ENCODE measurements around the gene NCOA4. TPM values are rescaled to one million over a fixed set of nuclear protein-coding genes. Genes with fewer than 3 reads are reported as not detected.
"Not testable (repeated sequence)": the region's sequence is repeated elsewhere in the genome, so short reads cannot be mapped to it uniquely, and the experiment has no call there.

Gene NCOA4
- total and polyA plus RNA-seq, 2 of the 4 experiments (the other 2 are of a cell fraction), result 62.2 to 188 TPM

- intact Hi-C loops (cut with micrococcal nuclease); in situ Hi-C loops (cut with MboI; ENCODE audit: low sequenced_read_pairs): not testable (repeated sequence)
- 0% methylated on average over 6 of the region's 60 CpGs; no CpG with 5 or more reads in 1 of the 2 experiments for WGBS, 2 experiments (ENCODE audit: extremely low coverage in 2 of 2, insufficient read length in 1 of 2)
Observed at GRCh38 chr10:45972106-45972812, 58.2 kb downstream of the NCOA4 start, which contains the start of gene TIMM23. TIMM23 (plus strand) TSS chr10:45972489; CDS start chr10:45972625, 136 bp downstream.

GRCh38 chr10:45971742-45972105 lies 58.7 kb downstream of the NCOA4 start:
- H3K14ac ChIP-seq (replicated peaks; ENCODE audit: low read depth, low read length); H3K9me3 ChIP-seq (ENCODE audit: control insufficient read depth, insufficient read depth, low read length); intact Hi-C loops (cut with micrococcal nuclease); POLR2A ChIA-PET (ENCODE audit: unreplicated experiment); H2BK5ac ChIP-seq (ENCODE audit: low read depth, low read length, poor library complexity, severe bottlenecking); H2BK15ac ChIP-seq (ENCODE audit: low read depth, low read length); H4K5ac ChIP-seq (ENCODE audit: low read depth, low read length); H3K56ac ChIP-seq (ENCODE audit: extremely low read depth, insufficient read depth, low read length); H4K20me1 ChIP-seq (ENCODE audit: insufficient read depth, low read length); H3K27me3 ChIP-seq (ENCODE audit: control insufficient read depth, insufficient read depth, low read length); H3K4ac ChIP-seq (ENCODE audit: low read depth, low read length); BruUV-seq (replicated peaks); H2BK120ac ChIP-seq (ENCODE audit: low read depth, low read length); CTCF ChIA-PET; dilution Hi-C loops (cut with HindIII; ENCODE audit: low sequenced_read_pairs, unreplicated experiment); H3K36me3 ChIP-seq (ENCODE audit: control insufficient read depth, insufficient read depth, low read length); H4K91ac ChIP-seq (ENCODE audit: insufficient read depth, low read depth, low read length); H3K4me1 ChIP-seq (ENCODE audit: control insufficient read depth, insufficient read depth, low read length); H2AK9ac ChIP-seq (replicated peaks; ENCODE audit: low read depth, low read length, poor library complexity); H3K23ac ChIP-seq (ENCODE audit: low read depth, low read length); H2AFZ ChIP-seq (replicated peaks; ENCODE audit: low read length, poor library complexity); H2BK20ac ChIP-seq (ENCODE audit: low read depth, low read length); H3K18ac ChIP-seq (ENCODE audit: low read depth, low read length); in situ Hi-C loops (cut with MboI; ENCODE audit: low sequenced_read_pairs); H3K79me1 ChIP-seq (ENCODE audit: low read depth in 1 of 2, low read length in 2 of 2); H3K9me1 ChIP-seq (ENCODE audit: insufficient read depth, low read length); DNase-seq: not testable (repeated sequence)
- peak overlapping the region; percentile 82 for H2AK5ac ChIP-seq (ENCODE audit: low read depth, low read length)
- peak overlapping the region; percentile 85 for H3K4me2 ChIP-seq (ENCODE audit: low read depth, low read length)
- peak; percentile 46 for ATAC-seq (ENCODE audit: low read depth)
- WGBS, 2 experiments (ENCODE audit: extremely low coverage in 2 of 2, insufficient read length in 1 of 2), result 0% methylated on average over 1 of the region's 25 CpGs; no CpG with 5 or more reads in 1 of the 2 experiments
- peak overlapping the region; percentile 90 for H3K9ac ChIP-seq (ENCODE audit: low read depth, low read length)
- peak overlapping the region; percentile 83 for H3K27ac ChIP-seq (ENCODE audit: insufficient read depth, low read length)
- H4K8ac ChIP-seq (ENCODE audit: low read depth in 2 of 2, low read length in 2 of 2), result peak overlapping the region in 1 of 2 experiments; percentile 44; a peak in 2 of 4 replicates
- peak overlapping the region; percentile 88 for H3K4me3 ChIP-seq (ENCODE audit: insufficient read depth, low read depth, low read length)

More at GRCh38 chr10:45972106-45972812, 58.2 kb downstream of the NCOA4 start, which contains the start of gene TIMM23:
- H2BK15ac ChIP-seq (ENCODE audit: low read depth, low read length); H2AK9ac ChIP-seq (replicated peaks; ENCODE audit: low read depth, low read length, poor library complexity); H3K36me3 ChIP-seq (ENCODE audit: control insufficient read depth, insufficient read depth, low read length); BruUV-seq (replicated peaks); H3K4me1 ChIP-seq (ENCODE audit: control insufficient read depth, insufficient read depth, low read length); POLR2A ChIA-PET (ENCODE audit: unreplicated experiment); H2BK20ac ChIP-seq (ENCODE audit: low read depth, low read length); H4K20me1 ChIP-seq (ENCODE audit: insufficient read depth, low read length); dilution Hi-C loops (cut with HindIII; ENCODE audit: low sequenced_read_pairs, unreplicated experiment); H3K9me1 ChIP-seq (ENCODE audit: insufficient read depth, low read length); H3K9me3 ChIP-seq (ENCODE audit: control insufficient read depth, insufficient read depth, low read length); CTCF ChIA-PET; H2BK120ac ChIP-seq (ENCODE audit: low read depth, low read length); H3K79me1 ChIP-seq (ENCODE audit: low read depth in 1 of 2, low read length in 2 of 2); H3K27me3 ChIP-seq (ENCODE audit: control insufficient read depth, insufficient read depth, low read length); H3K18ac ChIP-seq (ENCODE audit: low read depth, low read length): not testable (repeated sequence)
- peak within 1 kb of the TSS; percentile 90 for H3K9ac ChIP-seq (ENCODE audit: low read depth, low read length)
- peak within 1 kb of the TSS; percentile 88 for H2AFZ ChIP-seq (replicated peaks; ENCODE audit: low read length, poor library complexity)
- peak within 1 kb of the TSS; percentile 47 for H3K56ac ChIP-seq (ENCODE audit: extremely low read depth, insufficient read depth, low read length)
- H3K14ac ChIP-seq (replicated peaks; ENCODE audit: low read depth, low read length), result peak within 1 kb of the TSS; percentile 48; the same call in 1 of the 2 replicates
- peak within 1 kb of the TSS; percentile 87 for H3K4me2 ChIP-seq (ENCODE audit: low read depth, low read length)
- TF ChIP-seq MXI1 (IDR thresholded peaks at IDR 0.05; ENCODE audit: borderline replicate concordance, low read depth, low read length), result peak; percentile 71; the same call in 1 of the 2 replicates
- TF ChIP-seq POLR2A (IDR thresholded peaks at IDR 0.05; ENCODE audit: low read depth, low read length), result 0 out of 2 replicates have a peak, but pooled peaks have one; percentile 43
- peak within 1 kb of the TSS; percentile 88 for H3K4me3 ChIP-seq (ENCODE audit: insufficient read depth, low read depth, low read length)
- H3K23ac ChIP-seq (ENCODE audit: low read depth, low read length), result peak within 1 kb of the TSS; percentile 79
- peak; percentile 92 for ATAC-seq (ENCODE audit: low read depth)
- H3K4ac ChIP-seq (ENCODE audit: low read depth, low read length), result peak within 1 kb of the TSS; percentile 72; the same call in 1 of the 2 replicates
- peak within 1 kb of the TSS; percentile 43; the same call in 1 of the 2 replicates for H4K91ac ChIP-seq (ENCODE audit: insufficient read depth, low read depth, low read length)
- H2BK5ac ChIP-seq (ENCODE audit: low read depth, low read length, poor library complexity, severe bottlenecking), result peak within 1 kb of the TSS; percentile 76
- peak within 1 kb of the TSS; percentile 82 for H2AK5ac ChIP-seq (ENCODE audit: low read depth, low read length)
- peak within 1 kb of the TSS; percentile 44 to 92 for H4K8ac ChIP-seq (ENCODE audit: low read depth in 2 of 2, low read length in 2 of 2)
- peak; percentile 83 for DNase-seq
- H4K5ac ChIP-seq (ENCODE audit: low read depth, low read length), result peak within 1 kb of the TSS; percentile 83
- H3K27ac ChIP-seq (ENCODE audit: insufficient read depth, low read length), result peak within 1 kb of the TSS; percentile 86

Data from IMR-90 (cell line).